Small intestine (tissue), 7 donors: ENCODE data around the gene HARBI1. TPM values are rescaled to one million over a fixed set of nuclear protein-coding genes. Genes with fewer than 3 reads are reported as not detected.

Source experiments
- DNase-seq, 2 donors: peaks; one replicate each; pipeline versions ENCODE4 v3.0.0 to v3.0.0-alpha.2; 2013
- FAIRE-seq: peaks from 2 replicates; lab custom pipeline; 2012; peaks lifted over from hg19 to GRCh38; lab: Jason Lieb, UNC
- H3K27ac ChIP-seq, 3 donors: one replicate each; pipeline ENCODE4 v1.5.1; 2013; ENCODE audit warnings: low read length in 2 of 3, mild to moderate bottlenecking in 2 of 3, control low read depth in 1 of 3, inconsistent platforms in 1 of 3, low read depth in 1 of 3, moderate library complexity in 1 of 3
- H3K27me3 ChIP-seq, 3 donors: one replicate each; pipeline ENCODE4 v1.6.1; 2013; ENCODE audit warnings: low read length in 3 of 3, inconsistent platforms in 1 of 3; ENCODE audit not compliant: control insufficient read depth in 3 of 3, insufficient read depth in 3 of 3
- H3K36me3 ChIP-seq, 3 donors: one replicate each; pipeline ENCODE4 v1.6.1; 2013; ENCODE audit warnings: low read length in 3 of 3, inconsistent platforms in 1 of 3, low read depth in 1 of 3, mild to moderate bottlenecking in 1 of 3, moderate library complexity in 1 of 3; ENCODE audit not compliant: control insufficient read depth in 3 of 3, insufficient read depth in 2 of 3
- H3K4me1 ChIP-seq, 3 donors: one replicate each; pipeline ENCODE4 v1.6.1; 2013; ENCODE audit warnings: low read length in 2 of 3, inconsistent platforms in 1 of 3, low read depth in 1 of 3, mild to moderate bottlenecking in 1 of 3, moderate library complexity in 1 of 3; ENCODE audit not compliant: control insufficient read depth in 3 of 3, insufficient read depth in 2 of 3
- H3K4me3 ChIP-seq, 3 donors: one replicate each; pipeline ENCODE4 v1.5.1; 2013; ENCODE audit warnings: low read length in 3 of 3, control low read depth in 1 of 3, inconsistent platforms in 1 of 3, low read depth in 1 of 3, mild to moderate bottlenecking in 1 of 3, moderate library complexity in 1 of 3
- H3K9me3 ChIP-seq, 2 donors: one replicate each; pipeline ENCODE4 v1.6.1; 2013; ENCODE audit warnings: low read depth in 1 of 2, low read length in 1 of 2; ENCODE audit not compliant: control insufficient read depth in 2 of 2, insufficient read depth in 1 of 2
- WGBS, 3 donors: extraction: QIAGEN DNeasy Blood & Tissue Kit; methylation state at CpG; one replicate each; pipeline ENCODE4 v1.1.7; 2013; 5-methylcytosine and 5-hydroxymethylcytosine counted together
- polyA plus RNA-seq, 4 donors: library from polyadenylated mRNA; stranded (reverse) in 3 of 4; unstranded in 1 of 4; fragments of 200-250 nt in 3 of 4; fragments of 120-200 nt in 1 of 4; gene quantifications; one replicate each; pipeline versions ENCODE4 v1.2.1 to v1.2.3, GENCODE V29; 2013
- donor health status: healthy with polysubstance abuse.
- donor health status: control.
- donor health status: control.
- donor health status: Bipolar disorder and iron deficiency.
- donor health status: healthy.

Gene HARBI1
- polyA plus RNA-seq, 4 donors: 3.0 to 4.8 (median 3.3) TPM

GRCh38 chr11:46641639-46642038 lies 24.6 kb upstream of the HARBI1 start:
- peaks cover 3 to 24% (median 6%) of the 10 kb centered on the region in 3 donors for H3K36me3 ChIP-seq
- no peaks in the 10 kb centered on the region for H3K27me3 ChIP-seq
- H3K4me3 ChIP-seq: no peak overlapping the region
- H3K27ac ChIP-seq: no peak overlapping the region
- DNase-seq (no peak), FAIRE-seq (no peak)
- peaks cover 0 to 14% (median 3%) of the 10 kb centered on the region in 3 donors for H3K4me1 ChIP-seq
- 86 to 90% (median 89%) methylated on average over 3 of the region's 3 CpGs for WGBS, 3 donors
- H3K9me3 ChIP-seq: no peaks in the 10 kb centered on the region

GRCh38 chr11:46640036-46640788 lies 23.2 kb upstream of the HARBI1 start:
- 28 to 68% (median 41%) methylated on average over 6 of the region's 6 CpGs for WGBS, 3 donors
- Histone ChIP-seq H3K36me3 (peaks cover 3 to 18% (median 4%) of the 10 kb centered on the region in 3 donors), H3K27ac (peak overlapping the region; percentile 52 to 68 (median 54)), H3K9me3 (no peaks in the 10 kb centered on the region), H3K27me3 (no peaks in the 10 kb centered on the region), H3K4me1 (peaks cover 0 to 14% (median 3%) of the 10 kb centered on the region in 3 donors), H3K4me3 (no peak overlapping the region)
- DNase-seq: peak; percentile 83 to 84
- no peak for FAIRE-seq

- Histone ChIP-seq H3K4me3 (no peak overlapping the region), H3K36me3 (peaks cover 2 to 24% (median 2%) of the 10 kb centered on the region in 3 donors), H3K9me3 (no peaks in the 10 kb centered on the region), H3K4me1 (peaks cover 0 to 14% (median 3%) of the 10 kb centered on the region in 3 donors), H3K27me3 (no peaks in the 10 kb centered on the region), H3K27ac (peak overlapping the region in 2 of 3 donors; percentile 5 to 68)
- FAIRE-seq (no peak), DNase-seq (peak in 1 of 2 donors; percentile 6)
- 90 to 93% (median 91%) methylated on average over 7 of the region's 7 CpGs for WGBS, 3 donors
These were observed 22.3 kb upstream of the HARBI1 start for GRCh38 chr11:46639197-46639839.

GRCh38 chr11:46637546-46637945 lies 20.5 kb upstream of the HARBI1 start:
- WGBS, 3 donors: 95 to 99% (median 99%) methylated on average over 5 of the region's 5 CpGs
- Histone ChIP-seq H3K9me3 (no peaks in the 10 kb centered on the region), H3K27me3 (no peaks in the 10 kb centered on the region), H3K36me3 (peaks cover 0 to 31% (median 1%) of the 10 kb centered on the region in 3 donors), H3K27ac (no peak overlapping the region), H3K4me3 (no peak overlapping the region), H3K4me1 (peaks cover 0 to 16% (median 3%) of the 10 kb centered on the region in 3 donors)
- no peak for DNase-seq
- FAIRE-seq: no peak

- WGBS, 3 donors: 78 to 88% (median 84%) methylated on average over 5 of the region's 5 CpGs
- Histone ChIP-seq H3K9me3 (no peaks in the 10 kb centered on the region), H3K27me3 (no peaks in the 10 kb centered on the region), H3K4me3 (no peak overlapping the region), H3K27ac (no peak overlapping the region), H3K36me3 (peaks cover 1 to 33% (median 5%) of the 10 kb centered on the region in 3 donors), H3K4me1 (peaks cover 0 to 16% (median 3%) of the 10 kb centered on the region in 3 donors)
- DNase-seq: no peak
- no peak for FAIRE-seq
These were observed 18.6 kb upstream of the HARBI1 start for GRCh38 chr11:46635557-46636139.

- Histone ChIP-seq H3K9me3 (no peaks in the 10 kb centered on the region), H3K4me3 (no peak overlapping the region), H3K27me3 (no peaks in the 10 kb centered on the region), H3K36me3 (peaks cover 1 to 43% (median 5%) of the 10 kb centered on the region in 3 donors), H3K4me1 (peaks cover 0 to 2% (median 0%) of the 10 kb centered on the region in 3 donors), H3K27ac (peak overlapping the region in 1 of 3 donors; percentile 25)
- 94 to 95% (median 94%) methylated on average over 22 of the region's 22 CpGs for WGBS, 3 donors
- DNase-seq (peak in 1 of 2 donors; percentile 35), FAIRE-seq (no peak)
These were observed 16.5 kb upstream of the HARBI1 start for GRCh38 chr11:46633291-46634217.

- DNase-seq (no peak), FAIRE-seq (no peak)
- peaks cover 0 to 2% (median 0%) of the 10 kb centered on the region in 3 donors for H3K4me1 ChIP-seq
- no peak overlapping the region for H3K27ac ChIP-seq
- 87 to 96% (median 88%) methylated on average over 1 of the region's 1 CpG for WGBS, 3 donors
- no peaks in the 10 kb centered on the region for H3K27me3 ChIP-seq
- peaks cover 1 to 46% (median 5%) of the 10 kb centered on the region in 3 donors for H3K36me3 ChIP-seq
- no peaks in the 10 kb centered on the region for H3K9me3 ChIP-seq
- H3K4me3 ChIP-seq: no peak overlapping the region
These were observed 15.5 kb upstream of the HARBI1 start for GRCh38 chr11:46632502-46632901.
